K562 (cell line): Measurements from ENCODE around the gene RREB1. TPM values are rescaled to one million over a fixed set of nuclear protein-coding genes. Genes with fewer than 3 reads are reported as not detected.

ENCODE experiments used
- ATAC-seq: fragments of 200-7000 bp; cut with Tn5 transposase; 3 replicates; pipeline ENCODE4 v1.9.1; 2020; ENCODE audit warnings: moderate library complexity
- BruUV-seq: library from RNA; stranded (reverse); fragments of 400-500 nt; replicated peaks from 2 replicates; lab custom pipeline; 2021; lab: Mats Ljungman, UMichigan
- CTCF ChIA-PET: fragments of 300-600 bp; formaldehyde crosslinking; extraction: SDS; loops from one replicate; lab custom pipeline; 2021; ENCODE audit warnings: low intra/inter-chr PET ratio; lab: Yijun Ruan, JAX
- POLR2A ChIA-PET: fragments of 300-600, 350-650 bp; sonication (Branson Sonifier 250); formaldehyde crosslinking; extraction: SDS; loops from one replicate; lab custom pipeline; 2021; ENCODE audit warnings: antibody characterized with exemption, inconsistent platforms; lab: Yijun Ruan, JAX
- DNase-seq, 4 experiments: peaks; one replicate each; pipeline versions ENCODE4 v3.0.0 to v3.0.0-alpha.2; 2011 to 2018; ENCODE audit warnings: low spot score in 3 of 4, mixed read lengths in 3 of 4; ENCODE audit errors: extremely low read depth in 1 of 4
- FAIRE-seq: peaks from 2 replicates; lab custom pipeline; 2011; peaks lifted over from hg19 to GRCh38; lab: Jason Lieb, UNC
- H2AFZ ChIP-seq: 2 replicates; pipeline ENCODE4 v1.6.0; 2011; ENCODE audit warnings: low read depth, low read length, control low read depth, inconsistent platforms
- H3K27ac ChIP-seq: fragments of 200-600 bp; 3 replicates; pipeline ENCODE4 v1.8.0; 2011; ENCODE audit warnings: low read depth, mild to moderate bottlenecking, control low read depth, inconsistent platforms, low read length, moderate library complexity, mixed read lengths; ENCODE audit errors: extremely low read depth
- H3K27me3 ChIP-seq, 2 experiments: fragments of 300-600 bp in 1 of 2; 2 replicates in 1 of 2; 3 replicates in 1 of 2; pipeline versions ENCODE4 v1.6.0 to v1.8.0; 2011; ENCODE audit warnings: inconsistent platforms in 2 of 2, low read length in 2 of 2, mild to moderate bottlenecking in 1 of 2, mixed read lengths in 1 of 2, moderate library complexity in 1 of 2; ENCODE audit not compliant: control insufficient read depth in 2 of 2, insufficient read depth in 2 of 2
- H3K36me3 ChIP-seq: fragments of 300-600 bp; 3 replicates; pipeline ENCODE4 v1.8.0; 2011; ENCODE audit warnings: mild to moderate bottlenecking, low read length, inconsistent platforms; ENCODE audit not compliant: control insufficient read depth, insufficient read depth
- H3K4me1 ChIP-seq, 2 experiments: fragments of 200-600 bp in 1 of 2; replicated peaks in 1 of 2; 2 replicates in 1 of 2; 3 replicates in 1 of 2; pipeline versions ENCODE4 v1.5.1 to v1.8.0; 2011; ENCODE audit warnings: inconsistent platforms in 2 of 2, low read length in 2 of 2, mild to moderate bottlenecking in 1 of 2, mixed read lengths in 1 of 2, moderate library complexity in 1 of 2; ENCODE audit not compliant: control insufficient read depth in 2 of 2, insufficient read depth in 2 of 2
- H3K4me2 ChIP-seq: 2 replicates; pipeline ENCODE4 v1.6.1; 2011; ENCODE audit warnings: low read length, control low read depth, inconsistent platforms, mixed read lengths; ENCODE audit not compliant: insufficient read depth
- H3K4me3 ChIP-seq: fragments of 200-600 bp; sonication (generic), shearing (Covaris generic); 2 replicates; pipeline ENCODE4 v1.5.1; 2016; ENCODE audit warnings: control low read depth, inconsistent platforms
- H3K79me2 ChIP-seq: fragments of 200-600 bp; 3 replicates; pipeline ENCODE4 v1.8.0; 2011; ENCODE audit warnings: low read length, inconsistent platforms; ENCODE audit not compliant: control insufficient read depth, insufficient read depth
- H3K9ac ChIP-seq, 2 experiments: 2 replicates each; pipeline versions ENCODE4 v1.6.0 to v1.6.1; 2011; ENCODE audit warnings: low read depth in 2 of 2, low read length in 2 of 2, control low read depth in 1 of 2, inconsistent platforms in 1 of 2, mild to moderate bottlenecking in 1 of 2, mixed read lengths in 1 of 2; ENCODE audit not compliant: insufficient read depth in 1 of 2
- H3K9me1 ChIP-seq: one replicate; pipeline ENCODE4 v1.6.0; 2011; ENCODE audit warnings: inconsistent platforms, mild to moderate bottlenecking, low read length, moderate library complexity; ENCODE audit not compliant: control insufficient read depth, insufficient read depth
- H3K9me3 ChIP-seq: replicated peaks from 2 replicates; pipeline ENCODE4 v1.5.1; 2011; ENCODE audit warnings: low read depth, low read length, inconsistent platforms; ENCODE audit not compliant: control insufficient read depth, insufficient read depth
- H4K20me1 ChIP-seq: replicated peaks from 2 replicates; pipeline ENCODE4 v1.6.1; 2011; ENCODE audit warnings: low read length, inconsistent platforms, mixed read lengths; ENCODE audit not compliant: control insufficient read depth, insufficient read depth
- BACH1 ChIP-seq: fragments of 200-800 bp; sonication (Bioruptor generic); IDR thresholded peaks from 2 replicates; pipeline ENCODE4 v1.6.1; 2016; ENCODE audit warnings: missing genetic modification characterization, missing compliant biosample characterization
- C11orf30 ChIP-seq: fragments of 450-650 bp; IDR thresholded peaks from 2 replicates; pipeline ENCODE4 v1.6.1; 2016; ENCODE audit warnings: low read depth, mild to moderate bottlenecking
- CTCF ChIP-seq, 3 experiments: IDR thresholded peaks in 2 of 3; conservative IDR thresholded peaks in 1 of 3; 2 replicates each; pipeline ENCODE4 v1.5.1; 2011 to 2012; ENCODE audit warnings: low read length in 3 of 3, mild to moderate bottlenecking in 3 of 3, control low read depth in 2 of 3, improper control_type of control experiment in 1 of 3, inconsistent platforms in 1 of 3, low read depth in 1 of 3, mixed read lengths in 1 of 3, moderate library complexity in 1 of 3; ENCODE audit not compliant: insufficient read depth in 2 of 3
- MCM5 ChIP-seq: fragments of 450-650 bp; IDR thresholded peaks from 2 replicates; pipeline ENCODE4 v1.6.1; 2016; ENCODE audit warnings: low read depth
- RAD21 ChIP-seq, 2 experiments: fragments of 250-450 bp in 1 of 2; fragments of 450-650 bp in 1 of 2; sonication (Bioruptor Pico) in 1 of 2; formaldehyde crosslinking in 1 of 2; IDR thresholded peaks in 1 of 2; conservative IDR thresholded peaks in 1 of 2; 2 replicates each; pipeline versions ENCODE4 v1.4.0 to v1.8.0; 2020 to 2022; ENCODE audit warnings: mild to moderate bottlenecking in 2 of 2, moderate library complexity in 1 of 2
- ZNF24 ChIP-seq: fragments of 450-650 bp; IDR thresholded peaks from 2 replicates; pipeline ENCODE4 v1.6.1; 2016
- ZNF592 ChIP-seq: fragments of 450-650 bp; IDR thresholded peaks from 2 replicates; pipeline ENCODE4 v1.6.1; 2017; ENCODE audit warnings: antibody characterized with exemption, mild to moderate bottlenecking
- WGBS: fragments of 100-300 bp; shearing (Covaris generic); methylation state at CpG from one replicate; pipeline ENCODE4 v1.1.6; 2016; ENCODE audit warnings: low coverage, mixed read lengths; ENCODE audit not compliant: insufficient coverage; ENCODE audit errors: missing lambda C conversion rate; 5-methylcytosine and 5-hydroxymethylcytosine counted together
- in situ Hi-C: fragments of 300-500 bp; cut with MboI; formaldehyde crosslinking; loops from 4 replicates; pipeline ENCODE4 v1.15.0; 2018; ENCODE audit warnings: inconsistent platforms, mixed read lengths
- intact Hi-C: fragments of 100-400 bp; cut with micrococcal nuclease; formaldehyde crosslinking; loops from 2 replicates; pipeline ENCODE4 v1.14.2; 2022
- polyA plus RNA-seq, 8 experiments: library from polyadenylated mRNA; depleted of rRNA in 4 of 8; stranded (reverse) in 5 of 8; unstranded in 3 of 8; fragments of >200 nt; fragmentation: Nextera tagmentation in 2 of 8; fragmentation: Illumina TruSeq in 1 of 8; extraction: Ambion mirVana in 2 of 8; extraction: Trizol in 1 of 8; gene quantifications; 2 replicates each; pipeline versions ENCODE4 v1.2.1 to v1.2.3, GENCODE V29; 2011 to 2014; ENCODE audit warnings: inconsistent platforms in 1 of 8, missing spikeins in 1 of 8
- total RNA-seq, 7 experiments: library from RNA; depleted of rRNA in 6 of 7; stranded (reverse); fragments of >200 nt in 6 of 7; fragmentation: Illumina TruSeq in 2 of 7; extraction: Trizol in 2 of 7; gene quantifications; 2 replicates each; pipeline versions ENCODE4 v1.2.1 to v1.2.3, GENCODE V29; 2011 to 2021; ENCODE audit warnings: low replicate concordance in 1 of 7

The RREB1 gene
- total and polyA plus RNA-seq, 9 of the 15 experiments (the other 6 are each of a cell fraction or from before 2014, with no cell fraction given) = 3.3 to 64.2 (median 19.3) TPM

- Histone ChIP-seq H4K20me1 (peaks cover 4% of the 10 kb centered on the region; the same call in 1 of the 2 replicates), H2AFZ (no peak overlapping the region), H3K79me2 (peaks cover 100% of the 10 kb centered on the region), H3K4me3 (no peak overlapping the region), H3K9ac (peak overlapping the region in 1 of 2 experiments; percentile 29; a peak in 1 of 4 replicates), H3K27me3 (no peaks in the 10 kb centered on the region), H3K27ac (peak overlapping the region; percentile 21; the same call in 2 of the 3 replicates), H3K9me3 (no peaks in the 10 kb centered on the region), H3K4me2 (no peak overlapping the region), H3K36me3 (peaks cover 58% of the 10 kb centered on the region), H3K4me1 (peaks cover 25 to 71% of the 10 kb centered on the region in 2 experiments; a peak in 4 of 5 replicates), H3K9me1 (no peaks in the 10 kb centered on the region)
- peak in 1 of 4 experiments; percentile 40 for DNase-seq
- intact Hi-C loops (no loop called here), in situ Hi-C loops (no loop called here)
- BruUV-seq = no TSS peak
- ATAC-seq = peak; percentile 56
- peak; percentile 11 for FAIRE-seq
- WGBS = 58% methylated on average over 6 of the region's 6 CpGs
- ChIA-PET POLR2A (interaction anchor here (0.6 to 2.4 kb wide), 7 partner anchors 8 to 267 kb away, joined by 3 to 19 read pairs (median 4); no protein-coding TSS in a partner anchor), CTCF (no interaction called here)
- peak; percentile 48 for TF ChIP-seq ZNF592
- TF ChIP-seq CTCF (IDR thresholded peaks at IDR 0.05 in 2 of 3, conservative IDR thresholded peaks at IDR 0.05 in 1 of 3; ENCODE audit: insufficient read depth in 2 of 3, low read depth in 1 of 3, low read length in 3 of 3) = peak; percentile 34 to 53 (median 53); a peak in 5 of 6 replicates
- no peak for TF ChIP-seq BACH1 (tag)
- no peak for TF ChIP-seq MCM5
- no peak for TF ChIP-seq ZNF24
- TF ChIP-seq RAD21 (CRISPR knock-in tag; conservative IDR thresholded peaks at IDR 0.05 in 1 of 2, IDR thresholded peaks at IDR 0.05 in 1 of 2) = peak; percentile 21 to 55; a peak in 3 of 4 replicates
- no peak for TF ChIP-seq C11orf30
Observed at GRCh38 chr6:7157752-7158616, 50.2 kb downstream of the RREB1 start.
